Measurements from ENCODE around the gene KIZ.

Gene KIZ

GRCh38 chr20:21101453-21101931, 24.4 kb upstream of the KIZ start:
- no peak for TF ChIP-seq GATA1 (IDR thresholded peaks at IDR 0.05; ENCODE audit: low read depth, low read length)
- no peak for TF ChIP-seq POLR2A (IDR thresholded peaks at IDR 0.05; ENCODE audit: low read length)
- DNase-seq = peak in 1 of 2 experiments; percentile 49

DNA sequence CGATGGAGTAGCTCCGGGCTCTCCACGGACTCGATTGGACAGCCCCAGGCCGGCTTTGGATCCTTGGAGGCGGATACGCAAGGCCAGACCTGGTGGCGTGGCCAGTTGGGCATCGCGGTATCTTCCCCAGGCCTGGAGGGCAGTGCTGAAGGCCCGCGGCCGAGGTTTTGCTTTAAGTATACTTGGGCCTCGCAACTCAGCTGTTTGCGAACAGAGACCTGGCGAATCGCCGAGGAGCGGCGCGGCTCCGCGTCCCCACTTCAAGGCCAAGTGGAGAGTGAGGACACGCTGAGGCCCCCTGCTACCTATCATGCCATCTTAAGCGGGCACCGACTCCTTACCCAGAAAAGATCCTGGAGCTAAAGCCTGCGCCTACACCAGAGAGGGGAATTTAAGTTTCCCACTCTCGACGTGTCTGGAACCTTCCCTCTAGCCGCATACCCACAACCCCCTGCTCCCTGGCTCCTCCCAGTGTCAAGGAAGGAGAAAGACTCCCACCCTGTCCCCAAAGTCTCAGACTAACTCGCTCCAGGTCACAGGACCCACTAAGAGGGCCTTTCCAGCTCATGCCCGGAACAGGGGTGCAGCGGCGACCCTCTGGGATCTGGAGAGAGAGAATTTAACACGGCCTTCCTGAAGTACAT, 23.8 kb upstream of the KIZ start:
- no peak for TF ChIP-seq POLR2A (IDR thresholded peaks at IDR 0.05; ENCODE audit: low read length)
- TF ChIP-seq GATA1 (IDR thresholded peaks at IDR 0.05; ENCODE audit: low read depth, low read length) = no peak
- peak; percentile 24 to 46 for DNase-seq

- DNase-seq = peak; percentile 23 to 27
- TF ChIP-seq GATA1 (IDR thresholded peaks at IDR 0.05; ENCODE audit: low read depth, low read length) (no peak), POLR2A (IDR thresholded peaks at IDR 0.05; ENCODE audit: low read length) (no peak)
Observed at GRCh38 chr20:21102603-21103311, 23.1 kb upstream of the KIZ start.

- no peak for TF ChIP-seq GATA1 (IDR thresholded peaks at IDR 0.05; ENCODE audit: low read depth, low read length)
- no peak for TF ChIP-seq POLR2A (IDR thresholded peaks at IDR 0.05; ENCODE audit: low read length)
- DNase-seq = no peak
Observed at GRCh38 chr20:21103582-21104465, 22.1 kb upstream of the KIZ start.

DNA sequence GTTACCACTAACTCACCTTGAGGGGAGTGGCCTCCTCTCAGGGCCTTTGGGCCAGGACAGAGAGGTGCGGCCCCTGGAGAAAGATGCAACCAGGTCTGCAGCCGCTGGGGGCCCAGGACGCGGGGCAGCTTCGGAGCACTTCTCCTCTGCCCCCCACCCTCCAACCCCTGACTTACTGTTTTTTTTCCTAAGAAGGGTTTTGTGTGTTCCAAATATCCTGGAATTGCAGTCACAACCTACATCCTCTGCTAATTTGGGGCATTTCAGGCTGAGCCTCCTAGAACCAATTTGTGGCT, 21.5 kb upstream of the KIZ start:
- TF ChIP-seq POLR2A (IDR thresholded peaks at IDR 0.05; ENCODE audit: low read length) = no peak
- no peak for TF ChIP-seq GATA1 (IDR thresholded peaks at IDR 0.05; ENCODE audit: low read depth, low read length)

GRCh38 chr20:21104921-21105320, 21.0 kb upstream of the KIZ start:
- DNase-seq = no peak
- TF ChIP-seq POLR2A (IDR thresholded peaks at IDR 0.05; ENCODE audit: low read length) = no peak
- TF ChIP-seq GATA1 (IDR thresholded peaks at IDR 0.05; ENCODE audit: low read depth, low read length) = no peak

More for the DNA sequence above, 21.5 kb upstream of the KIZ start:
- no peak for DNase-seq

- DNase-seq = no peak
- TF ChIP-seq GATA1 (IDR thresholded peaks at IDR 0.05; ENCODE audit: low read depth, low read length) (no peak), POLR2A (IDR thresholded peaks at IDR 0.05; ENCODE audit: low read length) (no peak)
Observed at GRCh38 chr20:21105429-21106170, 20.3 kb upstream of the KIZ start.

GRCh38 chr20:21106171-21107017, 19.5 kb upstream of the KIZ start, which contains the start of gene LINC00237:
LINC00237 (minus strand) TSS chr20:21106358.
- DNase-seq = no peak
- TF ChIP-seq GATA1 (IDR thresholded peaks at IDR 0.05; ENCODE audit: low read depth, low read length) = no peak
- no peak for TF ChIP-seq POLR2A (IDR thresholded peaks at IDR 0.05; ENCODE audit: low read length)

DNA sequence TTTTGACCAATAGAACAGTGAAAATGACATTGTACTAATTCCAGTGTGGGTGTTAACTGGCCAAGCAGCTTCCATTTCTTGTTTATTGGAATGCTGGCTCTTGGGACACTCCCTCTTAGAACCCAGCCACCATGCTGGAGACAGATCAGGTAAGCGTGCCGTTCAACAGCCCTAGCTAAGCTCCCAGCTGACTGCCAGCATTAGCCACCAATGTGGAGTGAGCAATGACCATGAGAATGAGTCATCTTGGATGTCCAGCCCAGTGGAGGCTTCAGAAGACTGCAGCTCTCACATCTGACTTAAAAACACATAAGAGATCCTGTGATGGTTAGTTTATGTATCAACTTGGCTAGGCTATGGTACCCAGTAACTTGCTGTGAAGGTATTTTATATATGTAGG, 16.7 kb upstream of the KIZ start:
- no peak for DNase-seq
- TF ChIP-seq GATA1 (IDR thresholded peaks at IDR 0.05; ENCODE audit: low read depth, low read length) = no peak
- TF ChIP-seq POLR2A (IDR thresholded peaks at IDR 0.05; ENCODE audit: low read length) = no peak

DNA sequence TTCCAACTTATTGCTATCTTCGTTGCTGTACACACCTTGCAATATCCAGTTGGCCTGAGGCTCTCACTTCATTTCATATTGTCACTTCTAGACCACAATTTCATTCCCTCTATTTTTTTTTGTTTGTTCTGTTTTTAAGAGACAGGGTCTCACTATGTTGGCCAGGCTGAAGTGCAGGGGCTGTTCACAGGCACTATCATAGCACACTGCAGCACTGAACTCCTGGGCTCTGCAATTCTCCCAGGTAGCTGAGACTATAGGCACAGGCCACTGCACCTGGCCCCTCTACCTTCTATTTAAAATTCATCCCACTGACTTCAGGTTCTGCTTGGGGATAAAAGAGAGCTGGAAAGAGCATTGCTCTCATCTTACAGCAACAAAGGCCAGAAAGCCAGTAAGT, 15.1 kb upstream of the KIZ start:
- TF ChIP-seq POLR2A (IDR thresholded peaks at IDR 0.05; ENCODE audit: low read length) (no peak), GATA1 (IDR thresholded peaks at IDR 0.05; ENCODE audit: low read depth, low read length) (no peak)
- no peak for DNase-seq

DNA sequence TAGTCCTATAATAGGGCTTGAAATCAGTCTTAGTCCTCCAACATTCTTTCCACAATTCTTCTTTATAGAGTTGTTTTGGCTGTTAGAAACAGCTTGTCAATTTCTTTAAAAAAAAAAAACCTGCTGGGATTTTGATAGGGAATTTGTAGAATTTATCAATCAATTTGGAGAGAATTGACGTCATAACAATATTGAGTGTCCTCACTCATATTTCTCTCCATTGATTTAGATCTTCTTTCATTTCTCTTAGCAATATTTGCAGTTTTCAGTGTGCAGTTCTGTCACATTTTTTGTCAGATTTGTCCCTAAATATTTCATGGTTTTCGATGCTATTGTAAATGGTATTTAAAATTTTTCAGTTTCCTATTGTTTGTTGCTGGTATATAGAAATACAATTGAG, 14.5 kb upstream of the KIZ start:
- no peak for DNase-seq
- no peak for TF ChIP-seq POLR2A (IDR thresholded peaks at IDR 0.05; ENCODE audit: low read length)
- no peak for TF ChIP-seq GATA1 (IDR thresholded peaks at IDR 0.05; ENCODE audit: low read depth, low read length)

- TF ChIP-seq GATA1 (IDR thresholded peaks at IDR 0.05; ENCODE audit: low read depth, low read length) = no peak
- no peak for TF ChIP-seq POLR2A (IDR thresholded peaks at IDR 0.05; ENCODE audit: low read length)
- DNase-seq = no peak
Observed at GRCh38 chr20:21113697-21114096, 12.2 kb upstream of the KIZ start.

DNA sequence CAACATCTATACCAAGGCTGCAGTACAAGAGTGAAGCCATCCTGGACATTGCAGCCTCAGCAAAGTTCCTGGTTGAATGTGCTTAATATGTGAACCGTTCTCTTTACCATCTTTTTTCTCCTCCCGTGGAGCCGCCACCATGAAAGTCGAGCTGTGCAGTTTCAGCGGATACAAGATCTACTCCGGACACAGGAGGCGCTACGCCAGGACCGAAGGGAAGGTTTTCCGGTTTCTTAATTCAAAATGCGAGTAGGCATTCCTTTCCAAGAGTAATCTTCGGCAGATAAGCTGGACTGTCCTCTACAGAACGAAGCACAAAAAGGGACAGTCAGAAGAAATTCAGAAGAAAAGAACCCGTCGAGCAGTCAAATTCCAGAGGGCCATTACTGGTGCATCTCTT, 11.3 kb upstream of the KIZ start:
- DNase-seq = no peak
- no peak for TF ChIP-seq POLR2A (IDR thresholded peaks at IDR 0.05; ENCODE audit: low read length)
- no peak for TF ChIP-seq GATA1 (IDR thresholded peaks at IDR 0.05; ENCODE audit: low read depth, low read length)
